Stimulated activated CD4-positive, alpha-beta T cell treated with anti-CD3 and anti-CD28 coated beads, Interleukin-2, amount 100 ng/mL, for 24 hours (primary cell): ENCODE results near the gene MNT.
A peak's percentile ranks its signal among the peaks of the same experiment; 100 is the strongest.

Source experiments
- DNase-seq, 2 donors: peaks; one replicate each; pipeline ENCODE4 v3.0.0-alpha.2; 2020

MNT gene

GRCh38 chr17:2415081-2415480 lies 14.2 kb upstream of the MNT start:
- DNase-seq: no peak

- no peak for DNase-seq
Measured at GRCh38 chr17:2414446-2415064, 13.7 kb upstream of the MNT start.

GRCh38 chr17:2412561-2413021 lies 11.7 kb upstream of the MNT start:
- DNase-seq: no peak

- DNase-seq: no peak
Measured at GRCh38 chr17:2410951-2411350, 10.1 kb upstream of the MNT start.

GRCh38 chr17:2406903-2407790 lies 6.3 kb upstream of the MNT start:
- DNase-seq: no peak

- no peak for DNase-seq
Measured at GRCh38 chr17:2406271-2406902, 5.5 kb upstream of the MNT start.

- DNase-seq: no peak
Measured at GRCh38 chr17:2405247-2405926, 4.5 kb upstream of the MNT start.

- DNase-seq: no peak
Measured at GRCh38 chr17:2403044-2403443, 2.2 kb upstream of the MNT start.

- DNase-seq: no peak
Measured at GRCh38 chr17:2402544-2402943, 1.7 kb upstream of the MNT start.

- DNase-seq: peak; percentile 99 to 100
Measured at GRCh38 chr17:2401426-2402221, 764 bp upstream of the MNT start.

GRCh38 chr17:2400474-2400866 lies 390 bp downstream of the MNT start:
- DNase-seq: peak; percentile 70 to 72

GRCh38 chr17:2399572-2400473 lies 1.0 kb downstream of the MNT start:
- DNase-seq: peak; percentile 92 to 96

GRCh38 chr17:2398655-2399571 lies 1.9 kb downstream of the MNT start:
- DNase-seq: peak; percentile 59 to 62

- DNase-seq: no peak
Measured at GRCh38 chr17:2398182-2398581, 2.7 kb downstream of the MNT start.

- DNase-seq: no peak
Measured at GRCh38 chr17:2397247-2398171, 3.4 kb downstream of the MNT start.

GRCh38 chr17:2396568-2397246 lies 4.2 kb downstream of the MNT start:
- peak; percentile 61 to 71 for DNase-seq

- no peak for DNase-seq
Measured at GRCh38 chr17:2396192-2396567, 4.7 kb downstream of the MNT start.
